Psoas muscle (tissue), 8 donors: ENCODE results near the gene GPR35. TPM values are rescaled to one million over a fixed set of nuclear protein-coding genes. Genes with fewer than 3 reads are reported as not detected.
A peak's percentile ranks its signal among the peaks of the same experiment; 100 is the strongest.

Experiments
- ATAC-seq, 4 donors: fragments of 200-7000 bp; cut with Tn5 transposase; one replicate each; pipeline ENCODE4 v1.9.1; 2020; ENCODE audit warnings: moderate library complexity in 3 of 4, mild to moderate bottlenecking in 2 of 4
- DNase-seq, 2 donors: peaks; one replicate each; pipeline ENCODE4 v3.0.0-alpha.2; 2020
- H3K27ac ChIP-seq: fragments of 200-600 bp; one replicate; pipeline ENCODE4 v1.8.0; 2022
- H3K27me3 ChIP-seq, 3 donors: fragments of 200-600 bp in 1 of 3; one replicate each; pipeline versions ENCODE4 v1.6.1 to v1.8.0; 2013 to 2022; ENCODE audit warnings: low read length in 2 of 3, mild to moderate bottlenecking in 2 of 3, moderate library complexity in 1 of 3; ENCODE audit not compliant: insufficient read depth in 3 of 3
- H3K36me3 ChIP-seq, 2 donors: fragments of 200-600 bp in 1 of 2; one replicate each; pipeline versions ENCODE4 v1.6.1 to v1.8.0; 2013 to 2022; ENCODE audit warnings: low read depth in 1 of 2, mild to moderate bottlenecking in 1 of 2, moderate library complexity in 1 of 2; ENCODE audit not compliant: insufficient read depth in 1 of 2
- H3K4me1 ChIP-seq: fragments of 200-600 bp; one replicate; pipeline ENCODE4 v1.8.0; 2022
- H3K4me3 ChIP-seq: fragments of 200-600 bp; one replicate; pipeline ENCODE4 v1.8.0; 2022; ENCODE audit warnings: mild to moderate bottlenecking
- H3K9me3 ChIP-seq: fragments of 200-600 bp; one replicate; pipeline ENCODE4 v1.8.0; 2022
- WGBS, 3 donors: extraction: QIAGEN DNeasy Blood & Tissue Kit; methylation state at CpG; one replicate each; pipeline versions ENCODE4 v1.1.6 to v1.1.7; 2013; 5-methylcytosine and 5-hydroxymethylcytosine counted together
- intact Hi-C, 2 donors: fragments of 100-400 bp; cut with DNase I; formaldehyde crosslinking; loops; one replicate each; pipeline versions ENCODE4 v1.11.0 to v1.14.2; 2022
- polyA plus RNA-seq, 3 donors: library from polyadenylated mRNA; stranded (reverse); fragments of 200-250 nt; gene quantifications; one replicate each; pipeline ENCODE4 v1.2.3, GENCODE V29; 2013
- total RNA-seq, 4 donors: library from RNA; stranded (reverse); fragmentation: NEBNext Ultra II Directional in 2 of 4; extraction: Animal tissue kit (Norgen Biotek cat#: 25700) in 2 of 4; gene quantifications; one replicate each; pipeline versions ENCODE4 v1.2.1 to v1.2.4, GENCODE V29; 2021 to 2023
- TF ChIP-seq, protein P1 (sequence below): fragments of 200-600 bp; IDR thresholded peaks from one replicate; pipeline ENCODE4 v1.8.0; 2022; ENCODE audit warnings: antibody characterized with exemption
- donor health status: healthy with polysubstance abuse.
- donor health status: DM: no; HTN: no; CAD: no; lungs with moderate emphysema.
- donor health status: Bipolar disorder and iron deficiency.
- donor health status: healthy.
- donor health status: DM: yes; HTN: yes; CAD: no.
- donor health status: DM: no; HTN: no; CAD: no.
- donor health status: DM: no; HTN: no; CAD: no.
- donor health status: DM: yes; HTN: yes; CAD: no.

Gene GPR35
- total and polyA plus RNA-seq, 7 donors, result 0.30 to 0.92 (median 0.58) TPM

DNA sequence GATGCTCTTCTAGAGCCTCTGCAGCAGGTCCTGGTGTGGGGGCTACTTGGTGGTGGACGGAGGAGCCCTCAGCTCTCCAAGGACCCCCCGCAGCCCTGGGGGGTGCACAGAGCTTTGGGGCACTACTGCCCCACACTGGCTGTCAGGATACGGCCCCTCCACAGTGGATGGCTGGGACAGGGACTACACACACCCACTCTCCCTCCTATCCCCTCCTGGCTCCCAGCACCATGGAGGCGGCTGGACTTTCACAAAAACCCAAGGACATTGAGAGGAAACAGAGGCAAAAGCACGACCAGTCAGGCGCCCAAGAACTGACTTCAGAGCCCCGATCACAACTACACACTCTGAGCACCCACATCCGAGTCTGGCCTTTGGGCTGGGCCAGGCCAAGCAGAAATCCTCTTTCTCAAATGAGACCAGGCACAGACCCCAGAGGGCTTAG lies 12.6 kb downstream of the GPR35 start:
- Histone ChIP-seq H3K27ac (no peak overlapping the region), H3K9me3 (no peaks in the 10 kb centered on the region), H3K4me1 (no peaks in the 10 kb centered on the region), H3K36me3 (no peaks in the 10 kb centered on the region), H3K4me3 (no peak overlapping the region), H3K27me3 (peaks cover 0 to 4% (median 0%) of the 10 kb centered on the region in 3 donors)
- TF ChIP-seq, protein P1, sequence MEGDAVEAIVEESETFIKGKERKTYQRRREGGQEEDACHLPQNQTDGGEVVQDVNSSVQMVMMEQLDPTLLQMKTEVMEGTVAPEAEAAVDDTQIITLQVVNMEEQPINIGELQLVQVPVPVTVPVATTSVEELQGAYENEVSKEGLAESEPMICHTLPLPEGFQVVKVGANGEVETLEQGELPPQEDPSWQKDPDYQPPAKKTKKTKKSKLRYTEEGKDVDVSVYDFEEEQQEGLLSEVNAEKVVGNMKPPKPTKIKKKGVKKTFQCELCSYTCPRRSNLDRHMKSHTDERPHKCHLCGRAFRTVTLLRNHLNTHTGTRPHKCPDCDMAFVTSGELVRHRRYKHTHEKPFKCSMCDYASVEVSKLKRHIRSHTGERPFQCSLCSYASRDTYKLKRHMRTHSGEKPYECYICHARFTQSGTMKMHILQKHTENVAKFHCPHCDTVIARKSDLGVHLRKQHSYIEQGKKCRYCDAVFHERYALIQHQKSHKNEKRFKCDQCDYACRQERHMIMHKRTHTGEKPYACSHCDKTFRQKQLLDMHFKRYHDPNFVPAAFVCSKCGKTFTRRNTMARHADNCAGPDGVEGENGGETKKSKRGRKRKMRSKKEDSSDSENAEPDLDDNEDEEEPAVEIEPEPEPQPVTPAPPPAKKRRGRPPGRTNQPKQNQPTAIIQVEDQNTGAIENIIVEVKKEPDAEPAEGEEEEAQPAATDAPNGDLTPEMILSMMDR, result no peak
- intact Hi-C loops, result no loop called here
- DNase-seq (peak in 1 of 2 donors; percentile 29), ATAC-seq (no peak)
- WGBS, 3 donors, result 71 to 88% (median 88%) methylated on average over 6 to 8 of the region's 8 CpGs

- peak in 1 of 2 donors; percentile 73 for DNase-seq
- H3K27me3 ChIP-seq, result peaks cover 0 to 4% (median 0%) of the 10 kb centered on the region in 3 donors
- TF ChIP-seq, protein P1, result no peak
These were observed 13.4 kb downstream of the GPR35 start for GRCh38 chr2:240638512-240639160.

DNA sequence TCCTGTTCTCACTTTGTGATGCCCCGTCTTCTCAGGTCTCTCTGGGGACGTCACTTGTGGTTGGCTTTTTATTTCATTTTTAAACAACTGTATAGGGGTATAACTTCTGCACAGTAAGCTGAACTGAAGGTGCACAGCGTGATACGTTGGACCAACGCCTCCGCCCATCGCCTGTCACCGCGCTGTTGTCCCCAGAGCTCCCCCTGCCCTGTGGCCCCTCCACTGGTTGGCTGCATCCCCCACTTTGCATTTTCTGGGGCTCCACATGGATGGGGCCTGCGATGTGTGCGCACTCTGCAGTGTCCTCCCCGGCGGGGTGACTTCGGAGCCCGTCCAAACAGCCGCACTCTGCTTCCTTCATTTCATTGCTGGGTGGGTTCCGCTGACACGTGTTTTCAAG lies 14.3 kb downstream of the GPR35 start:
- Histone ChIP-seq H3K9me3 (no peaks in the 10 kb centered on the region), H3K4me1 (no peaks in the 10 kb centered on the region), H3K36me3 (no peaks in the 10 kb centered on the region), H3K27me3 (peaks cover 0 to 8% (median 3%) of the 10 kb centered on the region in 3 donors), H3K27ac (no peak overlapping the region), H3K4me3 (no peak overlapping the region)
- DNase-seq, result peak in 1 of 2 donors; percentile 42
- 88 to 92% (median 88%) methylated on average over 18 of the region's 18 CpGs for WGBS, 3 donors
- TF ChIP-seq, protein P1, result no peak
- intact Hi-C loops, result no loop called here
- ATAC-seq, result no peak

More at GRCh38 chr2:240638512-240639160, 13.4 kb downstream of the GPR35 start:
- peak; percentile 67 to 92 (median 76) for ATAC-seq
- H3K4me3 ChIP-seq, result no peak overlapping the region
- no peaks in the 10 kb centered on the region for H3K4me1 ChIP-seq
- H3K27ac ChIP-seq, result peak overlapping the region; percentile 4
- no peaks in the 10 kb centered on the region for H3K9me3 ChIP-seq
- intact Hi-C loops, result no loop called here
- 19 to 37% (median 26%) methylated on average over 18 of the region's 18 CpGs for WGBS, 3 donors
- no peaks in the 10 kb centered on the region for H3K36me3 ChIP-seq

- intact Hi-C loops, result no loop called here
- TF ChIP-seq, protein P1, result peak; percentile 34
- DNase-seq (peak in 1 of 2 donors; percentile 68), ATAC-seq (peak in 3 of 4 donors; percentile 39 to 62 (median 61))
- Histone ChIP-seq H3K4me1 (no peaks in the 10 kb centered on the region), H3K36me3 (no peaks in the 10 kb centered on the region), H3K9me3 (no peaks in the 10 kb centered on the region), H3K4me3 (no peak overlapping the region), H3K27ac (no peak overlapping the region), H3K27me3 (peaks cover 0 to 13% (median 8%) of the 10 kb centered on the region in 3 donors)
- WGBS, 3 donors, result 15 to 22% (median 20%) methylated on average over 15 to 16 of the region's 16 CpGs
These were observed 15.7 kb downstream of the GPR35 start for GRCh38 chr2:240640939-240641338.
